Endothelial cell (in vitro differentiated cells): ENCODE results near the gene SLC16A7. TPM values are rescaled to one million over a fixed set of nuclear protein-coding genes. Genes with fewer than 3 reads are reported as not detected.

Experiments
- DNase-seq: peaks from one replicate; pipeline ENCODE4 v3.0.0; 2021; ENCODE audit warnings: low spot score
- H3K27ac Mint-ChIP-seq: one replicate; pipeline ENCODE4 v1.8.0; 2021; ENCODE audit warnings: mixed read lengths, inconsistent platforms; ENCODE audit not compliant: unreplicated experiment
- H3K27me3 Mint-ChIP-seq: one replicate; pipeline ENCODE4 v1.8.0; 2021; ENCODE audit warnings: mild to moderate bottlenecking, moderate library complexity, mixed read lengths, inconsistent platforms; ENCODE audit not compliant: unreplicated experiment
- H3K36me3 Mint-ChIP-seq: one replicate; pipeline ENCODE4 v1.8.0; 2021; ENCODE audit warnings: mild to moderate bottlenecking, low read depth, mixed read lengths, inconsistent platforms; ENCODE audit not compliant: unreplicated experiment
- H3K4me1 Mint-ChIP-seq: one replicate; pipeline ENCODE4 v1.8.0; 2021; ENCODE audit warnings: mild to moderate bottlenecking, mixed read lengths, inconsistent platforms; ENCODE audit not compliant: unreplicated experiment
- H3K4me3 Mint-ChIP-seq: one replicate; pipeline ENCODE4 v1.8.0; 2021; ENCODE audit warnings: mild to moderate bottlenecking, mixed read lengths, inconsistent platforms; ENCODE audit not compliant: unreplicated experiment
- H3K9me3 Mint-ChIP-seq: one replicate; pipeline ENCODE4 v1.8.0; 2021; ENCODE audit warnings: mixed read lengths, inconsistent platforms; ENCODE audit not compliant: unreplicated experiment
- CTCF ChIP-seq: fragments of 200-600 bp; sonication (generic); IDR thresholded peaks from one replicate; pipeline ENCODE4 v1.5.0; 2021; ENCODE audit warnings: antibody characterized with exemption; ENCODE audit not compliant: unreplicated experiment
- long read RNA-seq: library from polyadenylated mRNA; unstranded; transcript quantifications from one replicate; pipeline ENCODE4 v2.0.0, GENCODE V29; 2020; ENCODE audit not compliant: unreplicated experiment
- total RNA-seq: library from RNA; stranded (reverse); fragmentation: NEBNext Ultra II Directional; extraction: Animal tissue kit (Norgen Biotek cat#: 25700); gene quantifications from one replicate; pipeline ENCODE4 v1.2.1, GENCODE V29; 2021; ENCODE audit not compliant: unreplicated experiment

SLC16A7 gene
- 14.6 TPM for total RNA-seq
- long read RNA-seq, result 0 reads

DNA sequence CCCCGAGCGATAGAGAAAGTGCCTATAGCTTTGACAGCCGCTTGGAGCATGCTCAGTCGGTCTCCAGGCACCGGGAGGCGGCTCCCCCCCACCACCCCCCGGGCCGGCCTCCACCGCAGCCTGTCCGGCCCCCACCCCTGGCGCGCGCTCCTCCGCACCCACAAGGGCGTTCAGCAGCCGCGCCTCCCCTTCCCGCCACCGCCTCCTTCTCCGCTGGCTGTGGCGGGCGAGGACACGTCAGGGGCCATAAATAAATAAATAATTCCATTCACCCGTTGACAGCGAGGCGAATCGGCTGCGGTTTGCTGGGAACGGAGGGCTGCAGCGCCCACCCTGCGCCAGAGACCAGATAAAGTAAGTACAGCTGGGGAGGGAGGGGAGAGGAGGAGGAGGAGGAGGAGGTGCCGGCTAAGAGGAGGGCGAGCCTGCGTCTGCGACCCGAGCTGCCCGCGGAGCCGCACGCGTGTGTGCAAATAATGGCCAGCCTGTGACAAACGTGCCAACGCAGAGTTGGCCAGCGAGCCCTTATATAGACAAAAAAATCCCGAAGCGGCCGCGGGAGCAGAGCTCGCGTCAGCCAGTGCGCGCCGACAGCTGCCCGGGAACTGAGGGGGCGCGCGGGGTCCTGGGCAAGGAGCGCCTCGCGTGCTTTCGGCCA, at the start of gene SLC16A7:
SLC16A7 (plus strand) TSS at position 147 of the 658 bp plus-strand sequence. CDS start 108,773 bp downstream, outside the sequence.
- no peaks in the 10 kb centered on the region for H3K36me3 Mint-ChIP-seq
- DNase-seq, result peak; percentile 75
- peak within 1 kb of the TSS; percentile 93 for H3K4me3 Mint-ChIP-seq
- peak within 1 kb of the TSS; percentile 90 for H3K27ac Mint-ChIP-seq
- H3K27me3 Mint-ChIP-seq, result peaks cover 6% of the 10 kb centered on the region
- TF ChIP-seq CTCF, result no peak
- H3K9me3 Mint-ChIP-seq, result no peaks in the 10 kb centered on the region
- H3K4me1 Mint-ChIP-seq, result peaks cover 32% of the 10 kb centered on the region

DNA sequence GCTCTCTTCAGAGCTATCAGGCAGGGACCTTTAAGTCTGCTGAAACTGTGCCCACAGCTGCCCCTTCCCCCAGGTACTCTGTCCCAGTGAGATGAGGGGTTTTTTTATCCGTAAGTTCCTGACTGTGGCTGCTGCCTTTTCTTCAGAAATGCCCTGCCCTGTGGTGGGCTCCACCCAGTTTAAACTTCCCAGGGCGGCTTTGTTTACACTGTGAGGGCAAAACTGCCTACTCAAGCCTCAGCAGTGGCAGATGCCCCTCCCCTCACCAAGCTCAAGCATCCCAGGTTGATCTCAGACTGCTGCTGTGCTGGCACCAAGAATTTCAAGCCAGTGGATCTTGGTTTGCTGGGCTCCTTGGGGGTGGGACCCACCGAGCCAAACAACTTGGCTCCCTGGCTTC, 46.9 kb upstream of the SLC16A7 start:
- Mint-ChIP-seq H3K36me3 (no peaks in the 10 kb centered on the region), H3K27me3 (no peaks in the 10 kb centered on the region)
- DNase-seq, result no peak

GRCh38 chr12:59559696-59560095, 36.1 kb upstream of the SLC16A7 start:
- H3K36me3 Mint-ChIP-seq, result no peaks in the 10 kb centered on the region
- H3K27me3 Mint-ChIP-seq, result no peaks in the 10 kb centered on the region
- no peaks in the 10 kb centered on the region for H3K9me3 Mint-ChIP-seq
- no peaks in the 10 kb centered on the region for H3K4me1 Mint-ChIP-seq
- no peak for TF ChIP-seq CTCF
- no peak overlapping the region for H3K4me3 Mint-ChIP-seq
- H3K27ac Mint-ChIP-seq, result no peak overlapping the region
- no peak for DNase-seq

More for the DNA sequence above, 46.9 kb upstream of the SLC16A7 start:
- H3K9me3 Mint-ChIP-seq, result no peaks in the 10 kb centered on the region
- TF ChIP-seq CTCF, result no peak
- no peaks in the 10 kb centered on the region for H3K4me1 Mint-ChIP-seq
- H3K4me3 Mint-ChIP-seq, result no peak overlapping the region
- H3K27ac Mint-ChIP-seq, result no peak overlapping the region

DNA sequence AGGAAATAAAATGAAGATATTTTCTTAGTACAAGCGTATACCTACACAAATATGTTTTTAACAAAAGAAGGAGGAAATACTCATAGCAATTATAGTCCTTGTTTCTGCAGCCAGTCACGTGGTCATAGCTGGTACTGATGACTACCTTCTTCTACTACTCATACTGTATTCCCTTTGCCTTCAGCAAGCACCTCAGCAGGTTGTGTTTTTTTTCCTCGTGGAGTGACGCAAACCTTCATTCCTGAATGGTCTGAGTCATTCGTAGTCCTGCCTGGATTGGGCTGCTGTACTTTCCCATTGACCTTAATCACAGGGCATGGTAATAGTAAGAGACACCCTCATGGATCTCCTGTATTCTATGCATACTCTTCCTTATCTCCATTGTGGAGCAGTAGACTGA, 25.7 kb upstream of the SLC16A7 start:
- Mint-ChIP-seq H3K9me3 (no peaks in the 10 kb centered on the region), H3K4me3 (no peak overlapping the region), H3K36me3 (no peaks in the 10 kb centered on the region), H3K27me3 (no peaks in the 10 kb centered on the region), H3K4me1 (no peaks in the 10 kb centered on the region), H3K27ac (no peak overlapping the region)
- TF ChIP-seq CTCF, result no peak
- DNase-seq, result no peak

GRCh38 chr12:59574406-59574805, 21.4 kb upstream of the SLC16A7 start:
- no peak for TF ChIP-seq CTCF
- Mint-ChIP-seq H3K4me1 (no peaks in the 10 kb centered on the region), H3K27me3 (no peaks in the 10 kb centered on the region), H3K27ac (no peak overlapping the region), H3K36me3 (no peaks in the 10 kb centered on the region), H3K9me3 (no peaks in the 10 kb centered on the region), H3K4me3 (no peak overlapping the region)
- DNase-seq, result no peak
